ENCODE measurements around the gene SSBP3. TPM values are rescaled to one million over a fixed set of nuclear protein-coding genes. Genes with fewer than 3 reads are reported as not detected.

SSBP3 gene
- total and polyA plus RNA-seq, 9 of the 15 experiments (the other 6 are each of a cell fraction or from before 2014, with no cell fraction given): 8.7 to 108 (median 33.8) TPM

DNA sequence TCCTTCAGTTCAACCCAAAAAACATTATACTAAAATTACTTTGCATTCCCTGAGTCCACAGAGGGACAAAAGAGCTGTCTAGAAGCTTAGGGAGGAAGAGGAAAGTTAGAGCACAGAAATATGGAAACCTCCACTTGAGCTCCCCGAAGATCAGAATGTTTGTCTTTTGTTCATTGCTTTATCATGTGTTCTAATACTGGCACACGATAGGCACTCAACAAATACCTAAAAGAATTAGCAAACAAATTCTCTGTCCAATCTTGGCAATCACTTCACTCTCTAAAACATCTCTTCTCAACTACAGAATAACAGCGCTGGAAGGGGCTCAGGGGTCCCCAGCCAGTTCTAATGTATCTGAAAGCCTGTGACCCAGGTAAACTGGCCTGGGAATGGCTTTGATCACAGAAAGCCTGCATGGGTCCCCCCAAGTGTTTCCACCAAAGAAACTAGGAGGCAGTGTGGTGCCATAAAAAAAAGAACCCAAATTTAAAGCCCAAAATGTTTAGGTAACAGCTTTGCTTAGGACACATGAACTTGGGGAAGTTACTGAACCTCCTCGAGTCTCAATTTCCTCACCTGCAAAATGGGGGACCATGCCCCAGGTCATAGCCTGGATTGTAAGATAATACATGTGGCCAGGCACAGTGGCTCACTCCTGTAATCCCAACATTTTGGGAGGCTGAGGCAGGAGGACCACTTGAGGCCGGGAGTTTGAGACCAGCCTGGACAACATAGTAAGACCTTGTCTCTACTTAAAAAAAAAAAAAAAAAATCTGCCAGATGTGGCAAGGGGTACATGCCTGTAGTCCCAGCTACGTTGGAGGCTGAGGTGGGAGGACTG lies 45.8 kb downstream of the SSBP3 start:
- no peak overlapping the region for H2AFZ ChIP-seq (ENCODE audit: low read depth, low read length)
- WGBS (ENCODE audit: insufficient coverage, low coverage, missing lambda C conversion rate): 66% methylated on average over 6 of the region's 6 CpGs
- FAIRE-seq (peak; percentile 19), DNase-seq (ENCODE audit: extremely low read depth in 1 of 4, low spot score in 3 of 4) (no peak), ATAC-seq (peak; percentile 4; the same call in 1 of the 3 replicates)
- POLR2A ChIA-PET: interaction anchor here (0.7 to 3.2 kb wide), 3 partner anchors 8 to 150 kb away, joined by 3 to 16 read pairs (median 8); no protein-coding TSS in a partner anchor
- H3K79me2 ChIP-seq (ENCODE audit: control insufficient read depth, insufficient read depth, low read length): peaks cover 91% of the 10 kb centered on the region
- no TSS peak for BruUV-seq (replicated peaks)
- intact Hi-C loops (cut with micrococcal nuclease): loop anchor here (1.0 kb wide), 1 partner anchor 129 kb away; no protein-coding TSS in a partner anchor
- CTCF ChIA-PET (ENCODE audit: low intra/inter-chr PET ratio): interaction anchor here (1.3 kb wide), 1 partner anchor 129 kb away, joined by 8 read pairs; no protein-coding TSS in a partner anchor
- H3K9ac ChIP-seq (ENCODE audit: insufficient read depth in 1 of 2, low read depth in 2 of 2, low read length in 2 of 2): no peak overlapping the region
- no peaks in the 10 kb centered on the region for H3K27me3 ChIP-seq (ENCODE audit: control insufficient read depth in 2 of 2, insufficient read depth in 2 of 2, low read length in 2 of 2)
- in situ Hi-C loops (cut with MboI): no loop called here
- no peaks in the 10 kb centered on the region for H3K9me3 ChIP-seq (replicated peaks; ENCODE audit: control insufficient read depth, insufficient read depth, low read depth, low read length)
- H3K4me2 ChIP-seq (ENCODE audit: insufficient read depth, low read length): no peak overlapping the region
- peaks cover 56% of the 10 kb centered on the region for H4K20me1 ChIP-seq (replicated peaks; ENCODE audit: control insufficient read depth, insufficient read depth, low read length)
- H3K4me3 ChIP-seq: no peak overlapping the region
- H3K9me1 ChIP-seq (ENCODE audit: control insufficient read depth, insufficient read depth, low read length): peaks cover 18% of the 10 kb centered on the region
- H3K4me1 ChIP-seq (replicated peaks in 1 of 2; ENCODE audit: control insufficient read depth in 2 of 2, insufficient read depth in 2 of 2, low read length in 2 of 2): peaks cover 26 to 54% of the 10 kb centered on the region in 2 experiments
- H3K27ac ChIP-seq (ENCODE audit: extremely low read depth, low read depth, low read length): no peak overlapping the region
- H3K36me3 ChIP-seq (ENCODE audit: control insufficient read depth, insufficient read depth, low read length): peaks cover 27% of the 10 kb centered on the region; the same call in 2 of the 3 replicates
- no peak for TF ChIP-seq TGIF2 (CRISPR knock-in tag; IDR thresholded peaks at IDR 0.05)
- TF ChIP-seq, protein P1, sequence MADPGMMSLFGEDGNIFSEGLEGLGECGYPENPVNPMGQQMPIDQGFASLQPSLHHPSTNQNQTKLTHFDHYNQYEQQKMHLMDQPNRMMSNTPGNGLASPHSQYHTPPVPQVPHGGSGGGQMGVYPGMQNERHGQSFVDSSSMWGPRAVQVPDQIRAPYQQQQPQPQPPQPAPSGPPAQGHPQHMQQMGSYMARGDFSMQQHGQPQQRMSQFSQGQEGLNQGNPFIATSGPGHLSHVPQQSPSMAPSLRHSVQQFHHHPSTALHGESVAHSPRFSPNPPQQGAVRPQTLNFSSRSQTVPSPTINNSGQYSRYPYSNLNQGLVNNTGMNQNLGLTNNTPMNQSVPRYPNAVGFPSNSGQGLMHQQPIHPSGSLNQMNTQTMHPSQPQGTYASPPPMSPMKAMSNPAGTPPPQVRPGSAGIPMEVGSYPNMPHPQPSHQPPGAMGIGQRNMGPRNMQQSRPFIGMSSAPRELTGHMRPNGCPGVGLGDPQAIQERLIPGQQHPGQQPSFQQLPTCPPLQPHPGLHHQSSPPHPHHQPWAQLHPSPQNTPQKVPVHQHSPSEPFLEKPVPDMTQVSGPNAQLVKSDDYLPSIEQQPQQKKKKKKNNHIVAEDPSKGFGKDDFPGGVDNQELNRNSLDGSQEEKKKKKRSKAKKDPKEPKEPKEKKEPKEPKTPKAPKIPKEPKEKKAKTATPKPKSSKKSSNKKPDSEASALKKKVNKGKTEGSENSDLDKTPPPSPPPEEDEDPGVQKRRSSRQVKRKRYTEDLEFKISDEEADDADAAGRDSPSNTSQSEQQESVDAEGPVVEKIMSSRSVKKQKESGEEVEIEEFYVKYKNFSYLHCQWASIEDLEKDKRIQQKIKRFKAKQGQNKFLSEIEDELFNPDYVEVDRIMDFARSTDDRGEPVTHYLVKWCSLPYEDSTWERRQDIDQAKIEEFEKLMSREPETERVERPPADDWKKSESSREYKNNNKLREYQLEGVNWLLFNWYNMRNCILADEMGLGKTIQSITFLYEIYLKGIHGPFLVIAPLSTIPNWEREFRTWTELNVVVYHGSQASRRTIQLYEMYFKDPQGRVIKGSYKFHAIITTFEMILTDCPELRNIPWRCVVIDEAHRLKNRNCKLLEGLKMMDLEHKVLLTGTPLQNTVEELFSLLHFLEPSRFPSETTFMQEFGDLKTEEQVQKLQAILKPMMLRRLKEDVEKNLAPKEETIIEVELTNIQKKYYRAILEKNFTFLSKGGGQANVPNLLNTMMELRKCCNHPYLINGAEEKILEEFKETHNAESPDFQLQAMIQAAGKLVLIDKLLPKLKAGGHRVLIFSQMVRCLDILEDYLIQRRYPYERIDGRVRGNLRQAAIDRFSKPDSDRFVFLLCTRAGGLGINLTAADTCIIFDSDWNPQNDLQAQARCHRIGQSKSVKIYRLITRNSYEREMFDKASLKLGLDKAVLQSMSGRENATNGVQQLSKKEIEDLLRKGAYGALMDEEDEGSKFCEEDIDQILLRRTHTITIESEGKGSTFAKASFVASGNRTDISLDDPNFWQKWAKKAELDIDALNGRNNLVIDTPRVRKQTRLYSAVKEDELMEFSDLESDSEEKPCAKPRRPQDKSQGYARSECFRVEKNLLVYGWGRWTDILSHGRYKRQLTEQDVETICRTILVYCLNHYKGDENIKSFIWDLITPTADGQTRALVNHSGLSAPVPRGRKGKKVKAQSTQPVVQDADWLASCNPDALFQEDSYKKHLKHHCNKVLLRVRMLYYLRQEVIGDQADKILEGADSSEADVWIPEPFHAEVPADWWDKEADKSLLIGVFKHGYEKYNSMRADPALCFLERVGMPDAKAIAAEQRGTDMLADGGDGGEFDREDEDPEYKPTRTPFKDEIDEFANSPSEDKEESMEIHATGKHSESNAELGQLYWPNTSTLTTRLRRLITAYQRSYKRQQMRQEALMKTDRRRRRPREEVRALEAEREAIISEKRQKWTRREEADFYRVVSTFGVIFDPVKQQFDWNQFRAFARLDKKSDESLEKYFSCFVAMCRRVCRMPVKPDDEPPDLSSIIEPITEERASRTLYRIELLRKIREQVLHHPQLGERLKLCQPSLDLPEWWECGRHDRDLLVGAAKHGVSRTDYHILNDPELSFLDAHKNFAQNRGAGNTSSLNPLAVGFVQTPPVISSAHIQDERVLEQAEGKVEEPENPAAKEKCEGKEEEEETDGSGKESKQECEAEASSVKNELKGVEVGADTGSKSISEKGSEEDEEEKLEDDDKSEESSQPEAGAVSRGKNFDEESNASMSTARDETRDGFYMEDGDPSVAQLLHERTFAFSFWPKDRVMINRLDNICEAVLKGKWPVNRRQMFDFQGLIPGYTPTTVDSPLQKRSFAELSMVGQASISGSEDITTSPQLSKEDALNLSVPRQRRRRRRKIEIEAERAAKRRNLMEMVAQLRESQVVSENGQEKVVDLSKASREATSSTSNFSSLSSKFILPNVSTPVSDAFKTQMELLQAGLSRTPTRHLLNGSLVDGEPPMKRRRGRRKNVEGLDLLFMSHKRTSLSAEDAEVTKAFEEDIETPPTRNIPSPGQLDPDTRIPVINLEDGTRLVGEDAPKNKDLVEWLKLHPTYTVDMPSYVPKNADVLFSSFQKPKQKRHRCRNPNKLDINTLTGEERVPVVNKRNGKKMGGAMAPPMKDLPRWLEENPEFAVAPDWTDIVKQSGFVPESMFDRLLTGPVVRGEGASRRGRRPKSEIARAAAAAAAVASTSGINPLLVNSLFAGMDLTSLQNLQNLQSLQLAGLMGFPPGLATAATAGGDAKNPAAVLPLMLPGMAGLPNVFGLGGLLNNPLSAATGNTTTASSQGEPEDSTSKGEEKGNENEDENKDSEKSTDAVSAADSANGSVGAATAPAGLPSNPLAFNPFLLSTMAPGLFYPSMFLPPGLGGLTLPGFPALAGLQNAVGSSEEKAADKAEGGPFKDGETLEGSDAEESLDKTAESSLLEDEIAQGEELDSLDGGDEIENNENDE (IDR thresholded peaks at IDR 0.05; ENCODE audit: low read depth, low read length): no peak
- TF ChIP-seq ETV1 (tag; conservative IDR thresholded peaks at IDR 0.05; ENCODE audit: low read depth): no peak
- 0 out of 2 replicates have a peak, but pooled peaks have one; percentile 33 for TF ChIP-seq ESRRA (IDR thresholded peaks at IDR 0.05; ENCODE audit: borderline replicate concordance, low read depth)
- TF ChIP-seq, protein P2, sequence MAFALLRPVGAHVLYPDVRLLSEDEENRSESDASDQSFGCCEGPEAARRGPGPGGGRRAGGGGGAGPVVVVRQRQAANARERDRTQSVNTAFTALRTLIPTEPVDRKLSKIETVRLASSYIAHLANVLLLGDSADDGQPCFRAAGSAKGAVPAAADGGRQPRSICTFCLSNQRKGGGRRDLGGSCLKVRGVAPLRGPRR (CRISPR knock-in tag; IDR thresholded peaks at IDR 0.05): no peak
- TF ChIP-seq BCOR (IDR thresholded peaks at IDR 0.05): peak; percentile 73
